GM19043 (cell line): ENCODE measurements around the gene DNASE1.

Experiments used
- ATAC-seq: cut with Tn5 transposase; IDR thresholded peaks from one replicate; pipeline ENCODE4 v1.9.1; 2021; ENCODE audit warnings: low read depth; ENCODE audit not compliant: unreplicated experiment

Gene DNASE1

DNA sequence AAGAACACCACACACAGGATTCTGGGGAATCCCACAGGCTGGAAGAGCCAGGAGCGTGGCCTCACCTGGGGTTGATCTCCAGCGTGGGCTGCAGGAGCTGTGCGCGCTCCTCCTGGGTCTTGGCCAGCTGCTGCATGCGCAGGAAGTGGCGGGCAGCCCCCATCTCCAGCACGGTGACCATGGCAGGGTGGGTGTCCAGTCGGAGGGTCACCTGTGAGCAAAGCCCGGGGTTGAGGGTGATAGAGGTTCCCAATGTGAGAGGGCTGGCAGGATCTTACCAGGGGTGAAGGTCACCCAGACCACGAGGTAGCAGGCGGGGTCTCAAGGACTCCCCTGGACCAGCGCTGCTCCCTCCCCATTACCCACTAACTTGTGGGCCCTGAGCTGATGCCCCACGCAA, 7.4 kb downstream of the DNASE1 start:
- no peak for ATAC-seq

DNA sequence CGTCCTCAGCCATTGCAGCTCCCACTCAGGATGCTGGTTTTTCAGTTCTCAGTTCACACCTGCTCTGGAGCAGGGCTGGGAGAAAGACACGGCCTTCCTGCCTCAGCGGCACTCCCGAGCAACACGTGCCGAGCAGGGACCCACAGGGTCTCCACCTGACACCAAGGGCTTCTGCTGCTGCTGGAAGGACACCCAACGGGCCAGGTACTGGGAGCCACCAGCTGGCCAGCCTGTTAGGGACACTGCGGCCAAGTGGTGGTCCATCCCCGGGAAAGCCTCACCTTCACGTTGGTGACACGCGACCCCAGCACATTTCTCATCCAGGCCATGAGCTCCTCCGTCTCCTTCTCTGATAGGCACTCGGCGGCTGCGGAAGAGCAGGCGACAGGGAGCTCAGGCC, 8.1 kb downstream of the DNASE1 start:
- ATAC-seq: no peak

DNA sequence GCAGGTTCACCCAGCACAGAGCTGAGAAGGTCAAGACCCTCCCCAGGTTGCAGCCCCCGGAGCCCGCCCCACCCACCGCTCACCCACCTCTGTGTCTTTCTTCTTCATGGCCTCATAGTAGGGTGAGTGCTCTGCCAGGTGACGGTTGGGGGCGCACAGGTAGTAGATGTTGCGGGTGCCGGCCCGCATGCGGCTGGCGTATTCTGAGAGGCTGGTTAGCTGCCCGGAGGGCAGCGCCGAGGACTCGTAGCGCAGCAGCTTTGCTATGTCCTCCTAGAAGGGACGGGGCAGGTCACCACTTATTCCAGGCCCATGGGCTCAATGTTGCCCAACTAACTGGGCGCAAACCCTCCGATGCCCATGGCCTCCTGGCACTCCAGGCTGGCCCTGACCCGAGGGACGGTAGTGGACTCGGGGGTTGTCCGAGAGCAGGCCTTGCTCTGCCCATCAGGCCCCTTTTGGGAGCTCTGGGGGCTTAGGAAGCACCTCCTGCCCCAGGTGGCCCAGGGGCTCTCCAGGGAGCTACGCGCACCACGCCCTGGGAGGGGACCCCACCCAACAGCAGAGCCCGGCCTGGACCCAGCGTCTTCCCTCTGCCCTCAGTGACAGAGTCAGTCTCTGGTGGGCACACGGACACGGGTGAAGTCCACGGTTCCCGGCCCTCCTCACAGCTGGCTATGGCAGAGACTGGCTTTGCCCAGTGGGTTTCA, 9.9 kb downstream of the DNASE1 start:
- no peak for ATAC-seq

DNA sequence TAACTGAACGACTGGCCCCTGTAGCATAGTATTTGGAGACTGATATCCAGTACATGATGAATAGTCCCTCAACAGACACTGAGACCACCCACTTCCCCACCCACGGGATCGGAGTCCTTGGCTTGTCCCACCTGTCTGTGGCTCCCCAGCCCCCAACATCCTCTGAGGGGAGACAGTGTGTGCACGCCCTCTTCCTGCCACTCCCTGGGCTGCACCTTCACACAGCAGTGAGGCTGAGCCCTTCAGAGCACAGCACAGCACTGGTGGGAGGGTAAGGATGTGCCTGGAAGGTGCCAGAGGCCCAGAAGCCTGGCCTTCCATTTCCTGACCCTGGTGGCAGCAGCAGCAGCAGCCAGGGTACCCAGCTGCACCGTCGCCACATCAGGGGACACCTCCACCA, 11.0 kb downstream of the DNASE1 start:
- ATAC-seq: no peak

DNA sequence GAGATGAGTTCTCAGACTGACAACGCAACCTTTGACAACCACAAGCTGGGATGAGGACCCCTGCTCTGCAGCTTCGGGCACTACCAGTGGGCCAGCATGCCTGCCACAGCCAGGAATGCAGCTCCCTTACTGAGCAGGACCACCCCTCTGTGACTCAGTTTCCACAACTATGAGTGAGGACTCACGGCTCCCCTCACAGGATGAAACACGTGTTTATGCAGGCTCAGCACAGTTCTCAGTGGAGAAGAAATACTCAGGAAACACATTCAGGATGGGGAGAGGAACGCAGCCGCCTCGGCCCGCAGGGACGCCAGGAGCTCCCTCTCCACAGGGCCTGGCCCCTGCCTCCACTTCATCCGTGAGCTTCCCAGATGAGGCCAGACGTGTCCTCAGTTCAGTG, 14.1 kb downstream of the DNASE1 start:
- no peak for ATAC-seq

DNA sequence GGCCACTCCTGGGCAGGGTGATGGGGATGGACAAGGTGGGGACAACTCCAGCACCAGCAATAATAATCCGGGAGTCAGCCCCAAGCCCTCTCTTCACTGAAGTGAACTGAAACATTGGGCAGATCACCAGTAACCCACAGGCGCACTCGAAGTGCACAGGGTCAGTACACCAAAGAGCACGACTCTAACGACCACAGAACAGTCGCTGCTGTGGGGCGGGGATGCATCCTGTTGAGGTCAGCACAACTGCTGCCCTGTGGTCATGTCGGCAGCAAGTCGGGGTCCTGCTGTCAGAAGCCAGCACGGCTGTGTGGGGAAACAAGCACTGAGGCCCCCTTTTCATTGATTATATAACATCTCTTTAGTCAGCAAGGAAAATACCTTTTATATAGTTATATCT, 14.6 kb downstream of the DNASE1 start:
- no peak for ATAC-seq

DNA sequence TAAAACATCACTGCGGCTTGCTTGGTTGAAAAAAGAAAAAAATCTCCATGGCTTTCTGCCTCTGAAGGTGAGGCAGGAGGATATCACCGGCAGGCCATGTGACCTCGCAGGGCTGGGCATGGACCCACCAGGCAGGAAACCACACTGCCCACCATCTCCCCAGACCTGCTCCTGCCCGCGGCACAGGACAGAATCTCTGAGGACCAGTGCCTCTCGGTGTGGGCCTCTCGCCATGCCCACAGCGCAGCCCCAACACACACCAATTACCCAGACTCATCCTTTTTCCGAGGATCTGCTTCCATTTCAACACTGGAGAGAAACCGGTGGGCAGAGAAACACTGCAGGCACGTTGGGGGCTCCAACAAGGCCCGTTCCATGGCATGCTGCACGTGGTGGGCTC, 16.2 kb downstream of the DNASE1 start:
- no peak for ATAC-seq

DNA sequence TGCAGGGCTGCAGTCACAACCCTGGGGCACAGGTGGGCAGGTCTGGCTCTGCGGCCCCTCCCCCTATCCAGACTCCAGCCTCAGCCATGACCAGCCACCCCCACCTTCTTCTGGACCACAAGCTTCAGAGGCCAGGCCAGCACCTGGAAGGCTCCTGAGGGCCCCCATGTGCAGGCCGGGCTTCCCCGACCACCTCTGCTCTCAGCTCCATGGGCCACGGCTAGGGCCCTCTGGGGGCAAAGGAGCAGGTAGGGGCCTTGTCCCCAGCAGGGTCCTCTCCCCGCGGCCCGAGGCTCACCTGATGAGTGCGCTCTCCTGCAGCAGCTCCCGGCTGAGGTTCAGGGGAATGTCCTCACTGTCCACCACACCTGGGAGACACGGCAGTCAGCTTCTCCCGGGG, 16.9 kb downstream of the DNASE1 start:
- ATAC-seq: no peak

DNA sequence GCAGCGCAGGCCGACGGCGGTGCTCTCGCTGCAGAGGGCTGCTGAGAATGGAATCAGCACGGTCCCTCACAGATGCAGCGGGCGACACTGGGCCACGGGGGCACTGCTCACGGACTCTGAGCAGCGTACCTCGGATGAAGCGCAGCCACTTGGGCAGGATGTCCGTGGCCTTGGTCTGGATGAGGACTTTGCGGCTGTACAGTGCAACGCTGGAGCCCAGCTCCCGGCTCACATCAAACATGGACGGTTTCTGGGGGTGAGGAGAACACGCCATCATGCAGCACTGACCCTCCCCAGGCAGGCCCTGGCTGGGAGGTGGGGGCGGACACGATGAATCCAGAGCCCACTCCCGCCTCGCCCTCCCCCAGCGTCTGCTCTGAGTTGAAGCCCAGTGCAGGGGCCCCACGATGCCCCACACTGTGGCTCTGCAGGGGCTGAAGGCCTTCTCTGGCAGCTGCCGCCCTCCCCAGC, 18.1 kb downstream of the DNASE1 start:
- ATAC-seq: no peak

DNA sequence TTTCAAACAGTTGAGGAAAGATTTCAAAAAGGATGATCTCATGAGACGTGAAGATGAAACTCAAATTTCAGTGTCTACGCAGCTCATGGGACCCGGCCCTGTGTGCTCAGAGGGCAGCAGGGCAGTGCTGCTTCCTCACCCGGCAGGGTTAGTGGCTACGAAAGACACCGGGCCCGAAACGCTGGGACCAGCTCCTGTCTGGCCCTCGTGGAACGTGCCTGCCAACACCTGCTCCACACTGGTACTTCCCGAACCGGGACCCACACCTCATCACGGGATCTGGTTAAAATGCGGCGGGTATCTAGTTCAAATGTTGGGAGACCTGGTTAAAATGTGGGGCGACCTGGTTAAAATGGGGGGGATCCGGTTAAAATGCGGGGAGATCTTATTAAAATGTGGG, 18.7 kb downstream of the DNASE1 start:
- no peak for ATAC-seq

DNA sequence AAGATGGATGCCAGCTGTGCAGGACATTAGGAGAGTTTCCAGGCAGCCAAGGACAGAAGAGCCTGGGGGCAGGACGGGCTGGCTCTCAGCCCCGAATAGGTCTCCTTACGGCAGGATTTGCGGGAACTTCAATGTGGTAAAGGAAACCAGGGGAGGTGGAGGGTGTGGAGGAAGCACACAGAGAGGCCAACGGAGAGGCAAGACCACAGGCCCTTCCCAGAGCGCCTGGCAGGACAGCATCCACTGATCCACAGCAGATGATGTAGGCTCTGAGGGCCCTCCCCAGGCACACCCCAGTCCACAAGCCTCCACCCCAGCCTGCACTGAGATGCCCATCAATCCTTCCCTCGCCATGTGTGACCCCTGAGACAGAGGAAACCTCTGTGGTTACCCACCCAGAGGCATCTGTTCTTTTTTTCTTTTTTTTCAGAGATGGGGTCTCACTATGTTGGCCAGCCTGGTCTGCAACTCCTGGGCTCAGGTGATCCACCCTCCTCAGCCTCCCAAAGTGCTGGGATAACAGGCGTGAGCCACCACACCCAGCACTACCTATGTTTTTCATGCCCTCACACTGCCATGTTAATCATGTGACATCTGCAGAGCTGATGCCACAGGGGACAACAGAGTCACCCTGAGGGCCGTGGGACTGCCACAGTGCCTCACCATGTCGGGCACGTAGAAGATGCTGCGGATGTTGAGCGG, 19.3 kb downstream of the DNASE1 start:
- no peak for ATAC-seq

DNA sequence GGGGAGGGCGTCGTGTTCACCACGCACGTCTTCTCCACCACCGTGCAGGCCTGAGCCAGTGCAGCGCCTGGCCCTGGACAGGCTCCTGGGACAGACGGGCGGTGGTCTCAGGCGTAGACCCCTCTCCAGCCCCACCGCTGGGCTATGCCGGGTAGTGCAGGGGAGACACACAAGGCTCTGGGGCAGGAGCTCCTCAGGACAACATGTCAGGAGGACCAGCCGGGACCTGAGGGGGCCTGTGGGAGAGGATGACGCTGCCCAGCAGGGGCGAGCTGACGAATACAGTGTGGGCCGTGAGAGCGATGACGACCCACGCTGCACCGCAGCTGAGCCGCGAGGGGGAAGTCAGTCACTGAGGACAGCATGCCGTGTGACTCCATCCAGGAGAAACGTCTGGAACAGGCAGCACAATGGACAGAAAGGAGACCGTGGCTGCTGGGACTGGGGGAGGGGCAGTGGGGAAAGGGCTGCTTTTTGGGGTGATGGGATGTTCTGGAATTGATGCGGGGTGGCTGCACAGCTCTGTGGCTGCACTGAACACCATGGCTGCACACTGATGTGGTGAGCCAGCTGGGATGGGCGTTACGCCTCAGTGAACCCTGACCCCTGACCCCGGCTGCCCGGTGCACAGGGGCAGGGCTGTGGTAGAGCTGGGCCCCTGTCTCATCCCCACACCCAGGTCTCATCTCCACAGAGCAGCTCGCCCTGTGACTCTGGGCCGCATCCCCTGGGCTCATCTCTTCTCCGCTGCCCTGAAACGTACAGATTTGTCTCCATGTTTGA, 20.2 kb downstream of the DNASE1 start:
- ATAC-seq: no peak

DNA sequence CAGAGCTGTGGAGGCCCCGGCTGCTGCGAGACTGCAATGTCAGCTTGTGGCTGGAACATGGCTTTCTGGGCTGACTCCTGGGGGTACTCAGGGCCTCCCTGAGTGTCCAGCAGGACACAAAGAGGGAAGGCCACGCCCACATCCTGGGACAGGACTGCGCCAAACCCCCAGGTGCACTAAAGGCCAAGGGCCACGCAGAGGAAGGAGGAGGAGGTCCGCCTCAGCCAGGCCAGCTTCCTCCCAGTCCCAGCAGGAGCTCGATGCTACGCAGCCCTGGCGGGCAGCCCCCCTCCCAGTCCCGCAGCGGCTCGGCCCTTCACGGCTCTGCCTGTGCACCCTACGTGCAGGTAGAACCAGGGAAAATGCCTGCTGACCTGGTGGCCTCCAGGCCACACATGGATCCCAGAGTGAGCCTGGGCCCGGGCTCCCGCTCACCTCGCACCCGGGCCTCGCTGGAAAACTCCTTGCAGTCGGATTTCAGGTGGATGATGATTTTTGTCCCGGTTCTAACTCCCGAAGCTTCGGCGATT, 21.2 kb downstream of the DNASE1 start:
- no peak for ATAC-seq

DNA sequence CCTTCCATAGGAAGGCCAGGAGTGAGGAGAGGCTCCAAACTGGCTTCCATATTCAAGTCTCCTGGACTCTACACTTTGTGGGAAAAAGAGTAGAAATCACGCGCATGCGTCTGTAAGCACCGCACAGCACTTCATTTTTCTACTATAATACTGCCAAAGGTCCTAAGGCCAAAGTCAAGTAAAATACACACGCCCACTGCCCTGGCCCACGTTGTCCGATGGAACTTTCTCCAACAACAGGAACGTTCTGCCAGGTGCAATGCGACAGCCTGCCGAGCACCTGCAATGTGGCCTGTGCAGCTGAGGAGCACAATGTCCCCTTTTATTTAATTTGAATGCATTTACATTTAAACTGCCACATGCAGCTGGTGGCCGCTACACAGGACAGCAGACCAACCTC, 23.5 kb downstream of the DNASE1 start:
- ATAC-seq: no peak

DNA sequence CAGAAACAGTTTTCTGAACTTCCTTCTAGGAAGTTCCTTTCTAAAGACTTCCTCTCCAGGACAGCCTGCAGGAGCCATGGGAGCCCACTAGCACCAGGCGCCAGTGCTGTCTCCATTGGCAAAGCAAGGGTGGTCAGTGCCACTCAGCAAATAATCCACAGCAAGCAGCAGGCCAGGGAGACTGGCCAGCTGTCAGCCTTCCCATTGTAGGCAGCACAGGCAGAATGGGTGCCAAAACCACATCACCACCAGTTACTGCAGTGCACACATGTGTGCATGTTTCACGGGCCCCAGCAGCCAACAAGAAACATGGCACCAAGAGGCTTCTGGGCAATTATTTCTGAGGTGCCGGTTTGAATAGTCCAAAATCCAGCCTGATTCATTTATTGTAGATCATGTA, 26.7 kb downstream of the DNASE1 start:
- ATAC-seq: no peak

DNA sequence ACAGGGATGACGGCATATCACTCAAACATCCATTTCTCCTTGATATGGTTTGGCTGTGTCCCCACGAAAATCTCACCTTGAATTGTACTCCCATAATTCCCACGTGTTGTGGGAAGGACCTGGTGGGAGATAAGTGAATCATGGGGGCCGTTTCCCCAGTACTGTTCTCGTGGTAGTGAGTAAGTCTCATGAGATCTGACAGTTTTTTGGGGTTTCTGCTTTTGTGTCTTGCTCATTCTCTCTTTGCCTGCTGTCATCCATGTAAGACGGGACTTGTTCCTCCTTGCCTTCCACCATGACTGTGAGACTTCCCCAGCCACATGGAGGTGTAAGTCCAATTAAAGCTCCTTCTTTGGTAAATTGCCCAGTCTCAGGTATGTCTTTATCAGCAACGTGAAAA, 32.5 kb downstream of the DNASE1 start:
- no peak for ATAC-seq

DNA sequence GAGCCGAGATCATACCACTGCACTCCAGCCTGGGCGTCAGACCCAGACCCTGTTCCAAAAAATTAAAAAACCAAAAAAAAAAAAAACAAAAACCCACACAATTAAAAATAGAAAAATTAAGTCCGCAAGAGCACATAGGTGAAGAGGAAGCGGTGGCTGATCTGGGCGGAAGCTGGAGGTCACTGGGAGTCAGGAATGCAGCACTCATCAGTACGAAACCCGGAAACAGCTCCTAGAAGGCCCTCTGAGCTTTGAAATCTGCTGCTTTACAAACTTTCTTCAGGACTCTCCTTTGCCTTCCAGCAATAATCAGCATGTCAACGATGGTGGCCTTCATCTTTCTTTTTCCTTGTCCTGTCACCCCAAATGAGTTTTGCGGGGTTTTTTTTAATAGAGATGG, 33.3 kb downstream of the DNASE1 start:
- no peak for ATAC-seq

DNA sequence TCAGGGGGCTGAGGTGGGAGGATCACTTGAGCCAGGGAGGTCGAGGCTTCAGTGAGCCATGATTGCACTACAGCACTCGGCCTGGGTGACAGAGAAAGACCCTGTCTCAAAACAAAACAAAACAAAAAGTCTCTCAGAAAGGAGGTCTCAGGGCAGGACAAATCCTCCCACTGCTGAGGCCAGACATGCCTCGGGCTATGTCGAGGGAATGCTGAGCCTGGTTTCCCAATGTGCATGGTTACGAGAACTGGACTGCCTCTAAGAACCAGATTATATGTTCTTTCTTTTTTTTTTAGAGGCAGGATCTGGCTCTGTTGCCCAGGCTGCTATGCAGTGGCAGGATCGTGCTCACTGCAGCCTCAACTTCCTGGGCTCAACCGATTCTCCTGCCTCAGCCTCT, 35.2 kb downstream of the DNASE1 start:
- ATAC-seq: no peak

DNA sequence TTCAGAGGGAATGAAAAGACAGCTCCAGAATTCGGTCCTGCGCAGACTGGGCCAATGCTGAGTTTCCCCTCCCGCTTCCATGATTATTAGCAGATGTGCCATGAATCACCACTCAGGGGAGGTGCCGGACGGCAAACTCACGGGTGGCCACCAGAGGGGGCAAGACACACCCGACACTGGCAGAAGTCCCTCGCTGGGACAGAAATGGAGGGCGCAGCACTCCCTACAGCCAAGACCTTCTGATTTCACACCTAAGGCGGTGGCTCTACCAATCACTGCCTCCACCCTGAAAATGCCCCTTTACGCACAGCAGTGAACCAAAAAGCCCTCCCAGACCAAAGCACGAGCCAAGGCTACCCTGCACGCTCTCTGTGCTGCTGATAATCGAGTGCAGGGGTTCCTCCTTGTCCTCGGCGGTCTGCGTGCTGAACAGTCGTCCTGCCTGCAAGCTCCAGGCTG, 36.0 kb downstream of the DNASE1 start:
- no peak for ATAC-seq

DNA sequence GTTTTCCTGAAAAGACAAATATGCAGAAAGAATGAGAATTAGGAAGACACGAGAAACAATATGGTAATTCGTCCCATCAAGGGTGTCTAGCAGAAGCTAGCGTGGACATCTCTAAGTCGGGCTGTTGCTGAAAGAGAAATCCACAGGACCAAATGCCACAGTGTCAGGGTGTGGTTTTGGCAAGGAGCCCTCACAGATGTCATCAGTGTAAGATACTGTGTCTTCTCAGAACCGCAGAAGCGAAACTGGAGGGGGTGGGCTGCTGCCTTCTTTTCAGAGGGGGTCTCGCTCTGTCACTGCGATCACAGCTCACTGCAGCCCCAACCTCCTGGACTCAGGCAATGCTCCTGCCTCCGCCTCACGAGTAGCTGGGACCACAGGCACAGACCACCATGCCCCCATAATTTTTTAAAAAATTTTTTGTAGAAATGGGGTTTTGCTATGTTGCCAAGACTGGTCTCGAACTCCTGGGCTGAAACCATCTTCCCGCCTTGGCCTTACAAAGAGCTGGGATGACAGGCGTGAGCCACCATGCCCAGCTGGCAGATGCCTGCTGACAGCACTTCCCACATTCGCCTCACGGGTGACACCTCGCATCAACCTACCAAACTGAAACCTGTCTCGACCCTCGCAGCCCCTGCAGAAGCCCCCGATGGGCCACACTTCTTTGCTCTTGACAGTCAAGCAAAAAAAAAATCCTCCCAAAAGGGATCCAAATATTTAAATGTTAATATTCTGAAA, 36.7 kb downstream of the DNASE1 start:
- ATAC-seq: no peak

DNA sequence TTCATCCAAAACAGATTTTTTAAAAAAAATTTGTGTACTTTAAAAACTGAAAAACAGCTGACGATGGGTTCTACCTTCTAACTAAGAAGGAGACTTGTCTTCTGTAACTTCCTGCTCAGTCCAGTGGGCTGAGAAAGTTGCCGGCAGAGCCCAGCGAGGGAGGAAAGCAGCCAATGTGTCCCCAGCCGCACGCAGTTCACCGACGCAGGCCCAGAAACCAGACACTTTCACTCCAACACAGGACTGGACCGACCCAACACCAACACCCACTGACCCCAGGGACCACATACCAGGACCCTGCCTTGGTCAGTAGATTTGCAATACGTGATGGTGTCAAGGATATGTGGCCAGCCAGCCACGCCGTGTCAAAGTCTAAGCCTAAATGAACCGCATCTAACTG, 37.3 kb downstream of the DNASE1 start:
- no peak for ATAC-seq
